Hepatocyte (in vitro differentiated cells): ENCODE data around the gene OR51E1. TPM values are rescaled to one million over a fixed set of nuclear protein-coding genes. Genes with fewer than 3 reads are reported as not detected.

Experiments
- DNase-seq: peaks from one replicate; pipeline ENCODE4 v3.0.0-alpha.2; 2016; ENCODE audit warnings: low spot score
- H2AFZ ChIP-seq: fragments of 200-600 bp; sonication (generic); 2 replicates; pipeline ENCODE4 v1.6.0; 2016; ENCODE audit warnings: antibody characterized with exemption, mild to moderate bottlenecking
- H3K27ac ChIP-seq: fragments of 200-600 bp; sonication (generic); 2 replicates; pipeline ENCODE4 v1.5.1; 2016; ENCODE audit warnings: mild to moderate bottlenecking
- H3K27me3 ChIP-seq: fragments of 200-600 bp; sonication (generic); 2 replicates; pipeline ENCODE4 v1.6.1; 2016
- H3K36me3 ChIP-seq: fragments of 200-600 bp; sonication (generic); replicated peaks from 2 replicates; pipeline ENCODE4 v1.5.1; 2016; ENCODE audit warnings: low read depth; ENCODE audit not compliant: insufficient read depth
- H3K4me1 ChIP-seq: fragments of 200-600 bp; sonication (generic); 2 replicates; pipeline ENCODE4 v1.5.1; 2016; ENCODE audit warnings: mild to moderate bottlenecking, moderate library complexity; ENCODE audit not compliant: insufficient read depth
- H3K4me2 ChIP-seq: fragments of 200-600 bp; sonication (generic); 2 replicates; pipeline ENCODE4 v1.6.0; 2016
- H3K4me3 ChIP-seq: fragments of 200-600 bp; sonication (generic); 2 replicates; pipeline ENCODE4 v1.5.1; 2016; ENCODE audit warnings: mild to moderate bottlenecking
- H3K79me2 ChIP-seq: fragments of 200-600 bp; sonication (generic); 2 replicates; pipeline ENCODE4 v1.6.0; 2017; ENCODE audit warnings: mild to moderate bottlenecking
- H3K9me2 ChIP-seq: fragments of 200-600 bp; sonication (generic); replicated peaks from 2 replicates; pipeline ENCODE4 v1.6.0; 2017; ENCODE audit warnings: mild to moderate bottlenecking; ENCODE audit not compliant: insufficient read depth
- H3K9me3 ChIP-seq: fragments of 200-600 bp; sonication (generic); 2 replicates; pipeline ENCODE4 v1.5.1; 2016; ENCODE audit warnings: low read depth, mild to moderate bottlenecking
- H4K20me1 ChIP-seq: fragments of 200-600 bp; sonication (generic); 2 replicates; pipeline ENCODE4 v1.6.0; 2016; ENCODE audit warnings: mild to moderate bottlenecking; ENCODE audit not compliant: insufficient read depth, poor library complexity, severe bottlenecking
- CTCF ChIP-seq: fragments of 200-600 bp; sonication (generic); IDR thresholded peaks from 2 replicates; pipeline ENCODE4 v1.5.1; 2016; ENCODE audit warnings: antibody characterized with exemption, mild to moderate bottlenecking; ENCODE audit not compliant: poor library complexity
- EZH2 ChIP-seq: fragments of 200-600 bp; sonication (generic); IDR thresholded peaks from 2 replicates; pipeline ENCODE4 v1.6.1; 2016; ENCODE audit warnings: antibody characterized with exemption, mild to moderate bottlenecking, borderline replicate concordance
- EZH2phosphoT487 ChIP-seq: fragments of 200-600 bp; sonication (generic); IDR thresholded peaks from one replicate; pipeline ENCODE4 v1.6.1; 2018; ENCODE audit warnings: antibody characterized with exemption, mild to moderate bottlenecking, low read depth, moderate library complexity; ENCODE audit not compliant: unreplicated experiment, severe bottlenecking
- WGBS: methylation state at CpG from one replicate; pipeline ENCODE4 v1.1.6; 2016; ENCODE audit warnings: low lambda C conversion rate; ENCODE audit errors: missing lambda C conversion rate; 5-methylcytosine and 5-hydroxymethylcytosine counted together
- polyA plus RNA-seq: library from polyadenylated mRNA; unstranded; fragments of >200 nt; fragmentation: Nextera tagmentation; extraction: Ambion mirVana; gene quantifications from 2 replicates; pipeline ENCODE4 v1.2.1, GENCODE V29; 2016
- total RNA-seq: library from RNA; depleted of rRNA; stranded (reverse); fragments of >200 nt; gene quantifications from 2 replicates; pipeline ENCODE4 v1.2.3, GENCODE V29; 2014

OR51E1 gene
- total and polyA plus RNA-seq, 2 experiments from 2014 or later: 0.92 to 1.3 TPM

GRCh38 chr11:4607781-4608666 is 35.8 kb upstream of the OR51E1 start, which contains the start of gene TRIM68:
TSS of gene TRIM68 (minus strand) at chr11:4608231. CDS start at chr11:4605504, 2,727 bp downstream.
- H3K27me3 ChIP-seq: no peaks in the 10 kb centered on the region
- H3K27ac ChIP-seq: peak within 1 kb of the TSS; percentile 92
- H3K36me3 ChIP-seq: no peaks in the 10 kb centered on the region
- peak within 1 kb of the TSS; percentile 85 for H3K4me2 ChIP-seq
- TF ChIP-seq CTCF (no peak), EZH2 (no peak), EZH2phosphoT487 (no peak)
- peaks cover 19% of the 10 kb centered on the region for H3K79me2 ChIP-seq
- H3K9me2 ChIP-seq: no peaks in the 10 kb centered on the region
- peak within 1 kb of the TSS; percentile 93 for H2AFZ ChIP-seq
- DNase-seq: peak; percentile 97
- H3K4me1 ChIP-seq: peaks cover 13% of the 10 kb centered on the region
- H4K20me1 ChIP-seq: no peaks in the 10 kb centered on the region
- peak within 1 kb of the TSS; percentile 58 for H3K4me3 ChIP-seq
- 5% methylated on average over 40 of the region's 43 CpGs for WGBS
- no peaks in the 10 kb centered on the region for H3K9me3 ChIP-seq

- no peak for DNase-seq
- H3K4me1 ChIP-seq: peaks cover 13% of the 10 kb centered on the region
- H3K79me2 ChIP-seq: peaks cover 16% of the 10 kb centered on the region
- no peaks in the 10 kb centered on the region for H3K27me3 ChIP-seq
- peak overlapping the region; percentile 16 for H2AFZ ChIP-seq
- no peak overlapping the region for H3K4me3 ChIP-seq
- 69% methylated on average over 3 of the region's 3 CpGs for WGBS
- no peaks in the 10 kb centered on the region for H3K9me2 ChIP-seq
- TF ChIP-seq EZH2: no peak
- no peak for TF ChIP-seq EZH2phosphoT487
- TF ChIP-seq CTCF: no peak
- H4K20me1 ChIP-seq: no peaks in the 10 kb centered on the region
- H3K4me2 ChIP-seq: no peak overlapping the region
- H3K9me3 ChIP-seq: no peaks in the 10 kb centered on the region
- no peak overlapping the region for H3K27ac ChIP-seq
- no peaks in the 10 kb centered on the region for H3K36me3 ChIP-seq
Measured at GRCh38 chr11:4610258-4610935, 33.4 kb upstream of the OR51E1 start.

GRCh38 chr11:4611986-4612385 is 31.8 kb upstream of the OR51E1 start:
- H2AFZ ChIP-seq: no peak overlapping the region
- 82% methylated on average over 2 of the region's 2 CpGs for WGBS
- no peaks in the 10 kb centered on the region for H4K20me1 ChIP-seq
- no peak for TF ChIP-seq CTCF
- no peak for TF ChIP-seq EZH2phosphoT487
- TF ChIP-seq EZH2: no peak
- no peak overlapping the region for H3K27ac ChIP-seq
- no peaks in the 10 kb centered on the region for H3K36me3 ChIP-seq
- no peak overlapping the region for H3K4me2 ChIP-seq
- H3K4me1 ChIP-seq: peaks cover 2% of the 10 kb centered on the region
- no peaks in the 10 kb centered on the region for H3K27me3 ChIP-seq
- DNase-seq: no peak
- no peaks in the 10 kb centered on the region for H3K9me2 ChIP-seq
- peaks cover 3% of the 10 kb centered on the region for H3K79me2 ChIP-seq
- H3K9me3 ChIP-seq: no peaks in the 10 kb centered on the region
- no peak overlapping the region for H3K4me3 ChIP-seq
